Measurements from ENCODE around the gene CASP10.
A peak's percentile ranks its signal among the peaks of the same experiment; 100 is the strongest.
"Not testable (repeated sequence)": the region's sequence is repeated elsewhere in the genome, so short reads cannot be mapped to it uniquely, and the experiment has no call there.

The CASP10 gene

GRCh38 chr2:201235860-201236811, 53.2 kb downstream of the CASP10 start:
- DNase-seq = peak; percentile 82

GRCh38 chr2:201237486-201238123, 54.7 kb downstream of the CASP10 start:
- DNase-seq = no peak

GRCh38 chr2:201239167-201239935, 56.4 kb downstream of the CASP10 start:
- DNase-seq = not testable (repeated sequence)

- DNase-seq = no peak
Measured at GRCh38 chr2:201242571-201243277, 59.8 kb downstream of the CASP10 start.

- DNase-seq = no peak
Measured at GRCh38 chr2:201244829-201245228, 61.9 kb downstream of the CASP10 start.

- DNase-seq = no peak
Measured at GRCh38 chr2:201246280-201246679, 63.3 kb downstream of the CASP10 start.

- DNase-seq = no peak
Measured at GRCh38 chr2:201248288-201248844, 65.4 kb downstream of the CASP10 start.

GRCh38 chr2:201249889-201250288, 66.9 kb downstream of the CASP10 start:
- no peak for DNase-seq

- DNase-seq = no peak
Measured at GRCh38 chr2:201250741-201251140, 67.8 kb downstream of the CASP10 start.

GRCh38 chr2:201254081-201254730, 71.3 kb downstream of the CASP10 start:
- peak; percentile 26 for DNase-seq

- no peak for DNase-seq
Measured at GRCh38 chr2:201255408-201256033, 72.6 kb downstream of the CASP10 start.

GRCh38 chr2:201256082-201256481, 73.1 kb downstream of the CASP10 start:
- DNase-seq = no peak

- no peak for DNase-seq
Measured at GRCh38 chr2:201257381-201257955, 74.5 kb downstream of the CASP10 start.

- DNase-seq = peak; percentile 75
Measured at GRCh38 chr2:201257956-201258665, 75.2 kb downstream of the CASP10 start.

- no peak for DNase-seq
Measured at GRCh38 chr2:201258666-201259615, 76.0 kb downstream of the CASP10 start.

GRCh38 chr2:201260302-201260800, 77.4 kb downstream of the CASP10 start, which contains the start of gene CASP8:
CASP8 (plus strand) TSS chr2:201260536; CDS start chr2:201266487, 5,951 bp downstream.
- DNase-seq = peak; percentile 71

GRCh38 chr2:201261471-201261870, 78.5 kb downstream of the CASP10 start:
- no peak for DNase-seq

- DNase-seq = peak; percentile 12
Measured at GRCh38 chr2:201261906-201262305, 79.0 kb downstream of the CASP10 start.

GRCh38 chr2:201262718-201263117, 79.8 kb downstream of the CASP10 start:
- no peak for DNase-seq

Measured in EL (cell line).